Frontal cortex (tissue), 4 donors: ENCODE results near the gene TKT. TPM values are rescaled to one million over a fixed set of nuclear protein-coding genes. Genes with fewer than 3 reads are reported as not detected.

Source experiments
- DNase-seq, 2 donors: peaks; one replicate each; pipeline ENCODE4 v3.0.0; 2012; ENCODE audit warnings: low spot score in 2 of 2
- FAIRE-seq: peaks from 2 replicates; lab custom pipeline; 2012; peaks lifted over from hg19 to GRCh38; lab: Jason Lieb, UNC
- total RNA-seq: library from RNA; depleted of rRNA; stranded (reverse); fragments of >200 nt; gene quantifications from one replicate; pipeline ENCODE4 v1.2.3, GENCODE V29; 2014
- donor health status: control.
- donor health status: control.
- donor health status: control.

TKT gene
- total RNA-seq, 1 donor from 2014 or later: 122 TPM

GRCh38 chr3:53243165-53243564 lies 12.7 kb downstream of the TKT start:
- FAIRE-seq (no peak), DNase-seq (no peak)

DNA sequence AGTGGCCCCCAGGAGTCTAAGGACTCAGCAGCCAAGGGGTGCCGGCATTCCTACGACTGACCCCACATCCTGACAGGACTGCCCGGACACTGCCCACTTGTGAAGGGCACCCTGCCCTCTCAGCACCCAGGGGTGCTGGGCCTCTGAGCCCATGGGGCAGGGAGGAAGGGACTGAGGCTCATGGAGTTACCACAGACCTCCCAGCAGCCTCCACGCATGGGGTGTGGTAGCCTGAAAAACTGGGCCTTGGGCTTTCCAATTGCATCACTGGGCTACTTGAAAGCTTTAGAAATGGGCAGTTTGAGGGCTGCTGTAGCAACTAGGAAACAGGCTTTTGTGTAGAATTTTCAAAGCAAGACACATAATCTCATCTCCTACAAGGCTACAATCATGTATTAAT lies 13.2 kb downstream of the TKT start:
- DNase-seq (no peak), FAIRE-seq (no peak)

DNA sequence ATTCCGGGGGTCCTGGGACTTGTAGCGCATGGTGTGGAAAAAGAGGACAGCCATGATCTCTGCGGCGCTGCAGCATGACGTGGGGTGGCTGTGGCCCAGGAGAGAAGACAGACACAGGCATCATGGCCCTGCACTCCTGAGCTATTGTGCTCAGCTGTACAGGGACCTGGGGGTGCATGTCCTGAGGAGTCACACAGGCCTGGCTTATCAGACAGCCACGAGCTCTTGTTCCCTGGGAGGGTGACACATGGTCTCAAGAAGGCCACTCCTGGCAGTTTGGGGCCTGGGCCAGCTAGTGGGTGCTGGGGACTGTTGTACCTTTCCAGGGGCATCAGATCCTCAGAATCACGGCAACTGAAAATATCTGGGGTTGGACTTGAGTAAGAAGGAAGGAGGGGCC lies 13.7 kb downstream of the TKT start:
- FAIRE-seq (no peak), DNase-seq (no peak)

- DNase-seq: no peak
Observed at GRCh38 chr3:53240989-53241972, 14.5 kb downstream of the TKT start.

GRCh38 chr3:53239800-53240199 lies 16.0 kb downstream of the TKT start:
- FAIRE-seq (no peak), DNase-seq (no peak)

More at GRCh38 chr3:53240989-53241972, 14.5 kb downstream of the TKT start:
- no peak for FAIRE-seq

GRCh38 chr3:53238886-53239285 lies 16.9 kb downstream of the TKT start:
- no peak for DNase-seq
- FAIRE-seq: no peak

- FAIRE-seq (no peak), DNase-seq (no peak)
Observed at GRCh38 chr3:53238051-53238850, 17.6 kb downstream of the TKT start.

GRCh38 chr3:53236112-53236841 lies 19.5 kb downstream of the TKT start:
- no peak for FAIRE-seq
- peak; percentile 43 to 72 for DNase-seq

- DNase-seq (no peak), FAIRE-seq (no peak)
Observed at GRCh38 chr3:53235545-53235944, 20.3 kb downstream of the TKT start.

- FAIRE-seq: no peak
Observed at GRCh38 chr3:53234841-53235232, 21.0 kb downstream of the TKT start.

GRCh38 chr3:53234130-53234840 lies 21.5 kb downstream of the TKT start:
- no peak for FAIRE-seq
- no peak for DNase-seq

More at GRCh38 chr3:53234841-53235232, 21.0 kb downstream of the TKT start:
- DNase-seq: no peak

GRCh38 chr3:53232641-53233377 lies 23.0 kb downstream of the TKT start:
- DNase-seq (no peak), FAIRE-seq (no peak)

DNA sequence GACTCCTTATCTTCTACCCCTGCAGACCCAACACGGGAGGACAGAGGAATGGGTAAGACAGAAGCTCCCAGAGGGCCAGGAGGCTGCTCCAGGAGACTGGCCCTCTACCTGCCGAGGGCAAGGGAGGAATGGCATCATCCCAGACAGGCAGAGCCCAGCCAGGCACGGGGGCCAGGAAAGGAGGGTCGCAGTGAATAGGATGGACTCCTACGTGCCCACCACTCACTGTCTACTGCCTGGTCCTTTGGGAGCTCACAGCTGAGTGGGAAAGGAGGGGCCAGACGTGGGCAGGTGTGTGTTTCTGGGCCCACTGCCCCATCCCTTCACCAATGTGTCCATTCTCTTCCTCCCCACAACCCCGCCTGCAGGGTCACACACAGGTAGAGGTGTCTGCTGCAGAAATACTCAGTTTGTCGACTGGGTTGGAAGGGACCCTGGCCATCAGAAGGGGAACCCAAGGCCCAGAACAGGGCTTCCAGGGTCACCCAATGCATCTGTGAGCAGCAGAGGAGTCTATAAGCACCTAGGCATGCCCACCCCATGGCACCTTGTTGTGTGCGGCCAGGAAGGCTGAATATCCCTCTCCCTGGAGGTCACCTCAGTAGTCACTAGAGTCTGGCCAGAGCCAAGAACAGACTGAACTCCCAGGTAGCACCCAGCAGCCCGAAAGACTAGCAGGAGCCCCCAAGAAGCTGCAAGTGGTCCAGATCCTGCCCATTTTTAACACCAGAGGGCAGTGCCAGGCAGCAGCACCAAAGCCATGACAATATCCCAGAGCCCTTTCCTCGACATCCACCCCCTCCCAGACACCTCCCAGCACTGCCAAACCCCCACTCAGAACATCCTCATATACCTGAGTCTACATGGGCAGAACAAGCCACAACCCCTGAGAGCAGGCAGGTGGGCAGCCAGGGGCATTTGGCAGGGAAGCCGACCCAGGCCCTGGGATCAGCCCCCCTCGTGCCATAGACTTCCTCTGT lies 24.0 kb downstream of the TKT start:
- no peak for FAIRE-seq
- DNase-seq: peak in 1 of 2 donors; percentile 6

- FAIRE-seq (no peak), DNase-seq (peak in 1 of 2 donors; percentile 3)
Observed at GRCh38 chr3:53230789-53231188, 25.0 kb downstream of the TKT start.

DNA sequence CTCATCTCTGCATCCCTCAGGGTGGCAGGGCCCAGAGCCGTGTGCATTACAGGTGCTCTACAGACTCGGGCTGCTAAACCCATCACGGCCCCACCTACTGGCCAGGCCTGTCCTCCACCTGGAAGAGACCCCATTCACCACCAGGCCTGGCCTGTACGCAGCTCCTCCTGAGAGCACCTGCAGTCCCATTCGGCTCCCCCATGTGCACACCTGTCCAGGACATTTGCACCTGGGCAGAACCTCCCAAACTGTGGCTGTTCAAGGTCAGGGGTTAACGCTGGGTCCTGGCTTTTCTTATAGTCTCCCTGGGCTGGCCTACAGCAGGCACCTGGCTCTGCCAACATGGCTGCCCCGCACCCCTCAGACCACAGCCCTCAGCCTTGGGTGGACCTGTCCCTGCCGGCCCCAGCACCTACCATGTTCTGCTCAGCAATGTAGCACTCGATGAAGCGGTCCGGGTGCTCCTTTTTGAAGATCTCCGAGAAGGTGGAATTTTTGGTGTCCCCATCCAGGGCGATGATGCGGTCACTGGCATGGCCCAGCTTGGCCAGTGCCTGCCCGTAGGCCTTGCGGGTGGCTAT lies 25.7 kb downstream of the TKT start:
- DNase-seq (peak in 1 of 2 donors; percentile 11), FAIRE-seq (no peak)

DNA sequence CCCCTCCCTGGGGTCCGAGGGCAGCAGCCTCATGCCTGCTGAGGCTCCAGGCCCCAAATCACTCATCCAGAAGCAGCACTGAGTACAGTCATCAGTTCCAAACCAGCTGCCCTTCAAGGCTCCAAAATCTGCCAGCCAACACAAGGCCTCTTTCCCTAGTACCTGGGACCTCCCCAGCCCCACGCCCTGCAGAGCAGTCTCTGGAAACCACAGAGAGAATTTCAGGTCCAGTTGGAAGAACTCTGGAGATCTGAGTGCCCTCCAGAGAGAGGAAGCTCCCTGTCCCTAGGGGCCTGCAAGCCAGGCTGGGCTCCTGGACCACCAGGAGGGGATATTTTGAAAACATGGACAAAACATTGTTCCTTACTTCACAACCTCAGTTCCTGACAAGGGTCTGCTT lies 26.2 kb downstream of the TKT start:
- FAIRE-seq (no peak), DNase-seq (peak in 1 of 2 donors; percentile 2)

GRCh38 chr3:53229171-53229570 lies 26.7 kb downstream of the TKT start:
- FAIRE-seq: no peak
- peak in 1 of 2 donors; percentile 3 for DNase-seq
